ENCODE measurements around the gene TMEM126A.
A peak's percentile ranks its signal among the peaks of the same experiment; 100 is the strongest.

The TMEM126A gene

DNA sequence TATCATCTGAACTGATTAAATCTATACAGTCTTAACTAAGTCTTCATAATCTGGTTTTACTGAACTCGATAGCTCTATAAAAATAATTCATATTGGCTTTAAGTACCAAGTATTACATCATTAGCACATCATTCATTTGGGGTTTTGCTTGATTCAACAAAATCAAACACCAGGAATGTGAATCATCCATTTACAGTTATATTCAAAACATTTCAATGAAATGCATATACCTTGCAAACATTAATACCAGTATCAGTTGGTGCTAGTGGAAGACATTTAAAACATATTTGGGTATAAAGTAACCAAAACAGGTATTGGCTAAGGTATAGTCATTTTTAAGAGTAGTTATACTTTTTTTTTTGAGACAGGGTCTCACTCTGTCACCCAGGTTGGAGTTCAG, 50.4 kb downstream of the TMEM126A start:
- no peak for DNase-seq

DNA sequence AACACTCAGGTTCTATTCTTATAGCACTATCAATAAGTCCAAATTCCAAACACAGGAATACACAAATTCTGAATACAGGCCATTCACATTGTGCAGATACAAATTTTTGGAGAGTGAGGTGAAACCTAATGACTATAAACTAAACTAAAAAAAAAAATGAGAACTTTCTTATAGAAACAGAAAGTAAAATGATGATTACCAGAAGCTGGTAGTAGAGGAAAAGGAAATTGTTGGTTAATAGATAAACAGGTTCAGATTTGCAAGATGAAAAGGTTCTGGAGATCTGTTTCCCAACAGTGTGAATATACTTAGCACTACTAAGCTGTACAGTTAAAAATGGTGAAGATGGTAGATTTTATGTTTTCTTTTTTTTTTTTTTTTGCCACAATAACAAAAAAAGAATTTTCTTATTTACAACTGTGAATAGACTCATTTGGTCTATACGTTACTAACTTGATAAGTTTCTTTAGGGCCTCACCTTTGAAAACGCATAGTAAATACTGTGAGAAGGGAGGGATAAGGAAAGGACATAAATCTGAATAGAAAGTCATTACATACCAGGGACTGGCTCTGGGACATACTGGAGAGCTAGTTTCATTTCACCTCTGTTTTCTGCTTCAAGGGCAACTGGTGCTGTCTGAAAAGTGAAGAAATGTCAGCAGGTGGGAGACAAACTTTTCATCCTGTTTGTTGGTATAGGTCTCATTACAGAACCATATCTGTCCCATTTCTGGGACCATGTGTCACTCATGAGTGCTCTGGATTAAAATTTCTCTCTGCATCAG, 52.4 kb downstream of the TMEM126A start:
- DNase-seq = peak; percentile 43

DNA sequence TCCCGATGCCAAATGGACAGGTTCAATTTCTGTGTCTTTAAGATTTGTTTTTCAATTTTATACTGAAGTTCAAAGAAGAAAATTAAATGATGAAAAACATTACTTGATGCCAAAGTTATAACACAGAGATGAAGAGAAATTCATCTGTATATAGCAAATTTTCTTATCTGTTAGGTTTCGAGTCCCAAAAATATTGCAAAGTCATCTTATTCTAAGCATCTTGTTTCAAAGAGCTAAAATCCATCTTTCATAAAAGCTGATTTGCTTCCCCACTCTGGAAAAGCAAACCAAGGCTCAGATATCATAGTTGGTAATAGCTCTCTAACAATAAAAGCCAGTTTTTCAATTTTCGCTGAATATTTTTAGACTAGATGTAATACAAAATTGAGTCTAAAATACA, 57.2 kb downstream of the TMEM126A start:
- DNase-seq = no peak

DNA sequence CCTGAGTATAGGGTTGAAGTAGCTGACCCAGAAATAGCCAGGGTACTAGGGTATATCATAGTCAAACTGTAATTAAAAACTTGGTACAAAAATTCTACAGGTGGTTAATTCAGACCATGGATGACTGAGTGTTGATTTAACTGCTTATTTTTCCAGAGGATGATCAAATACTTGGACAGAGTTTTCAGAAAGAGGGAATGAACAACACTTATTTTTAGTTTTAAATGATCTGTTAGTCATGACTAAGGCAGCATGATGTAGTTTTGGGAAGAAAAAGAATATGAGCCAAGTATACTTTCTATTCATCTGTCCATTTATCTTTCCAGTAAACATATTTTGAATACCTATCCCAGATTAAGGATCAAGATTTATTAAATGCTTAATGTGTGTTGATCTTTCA, 58.0 kb downstream of the TMEM126A start:
- DNase-seq = no peak

Data from CD4-positive, alpha-beta T cell treated with Interleukin-10 for 1 hour (primary cell).